Measurements from ENCODE around the gene LRRC32.

GRCh38 chr11:76641905-76642304, 28.6 kb downstream of the LRRC32 start:
- TF ChIP-seq CSRNP3 (CRISPR knock-in tag; IDR thresholded peaks at IDR 0.05) = no peak
- no peak for TF ChIP-seq PATZ1 (CRISPR knock-in tag; IDR thresholded peaks at IDR 0.05; ENCODE audit: borderline replicate concordance)
- no peak for TF ChIP-seq BACH2 (CRISPR knock-in tag; IDR thresholded peaks at IDR 0.05; ENCODE audit: borderline replicate concordance)
- no peak for TF ChIP-seq CSDC2 (CRISPR knock-in tag; IDR thresholded peaks at IDR 0.05)
- no peak for TF ChIP-seq CREB5 (CRISPR knock-in tag; IDR thresholded peaks at IDR 0.05; ENCODE audit: low read depth)
- no peak for TF ChIP-seq GLIS3 (CRISPR knock-in tag; IDR thresholded peaks at IDR 0.05)
- TF ChIP-seq ESRRG (CRISPR knock-in tag; IDR thresholded peaks at IDR 0.05) = no peak
- no peak for TF ChIP-seq ZFP3 (CRISPR knock-in tag; IDR thresholded peaks at IDR 0.05)
- no peak for TF ChIP-seq RARB (CRISPR knock-in tag; IDR thresholded peaks at IDR 0.05)
- no peak for TF ChIP-seq ZNF70 (CRISPR knock-in tag; IDR thresholded peaks at IDR 0.05)
- no peak for TF ChIP-seq OSR1 (CRISPR knock-in tag; IDR thresholded peaks at IDR 0.05)
- no peak for TF ChIP-seq ZFP30 (CRISPR knock-in tag; IDR thresholded peaks at IDR 0.05)
- TF ChIP-seq ZNF8 (CRISPR knock-in tag; IDR thresholded peaks at IDR 0.05) = no peak

All from SK-N-SH treated with all-trans-retinoic acid at 6 μM for 48 hours (cell line).